Left lung (tissue), 10 donors: ENCODE results near the gene TNPO2. TPM values are rescaled to one million over a fixed set of nuclear protein-coding genes. Genes with fewer than 3 reads are reported as not detected.

Source experiments
- ATAC-seq: fragments of 200-7000 bp; cut with Tn5 transposase; one replicate; pipeline ENCODE4 v1.9.1; 2020; ENCODE audit warnings: moderate library complexity
- DNase-seq, 4 donors: peaks; one replicate each; pipeline ENCODE4 v3.0.0-alpha.2; 2013 to 2020
- H3K27ac ChIP-seq, 2 donors: fragments of 200-600 bp; sonication (generic) in 1 of 2; one replicate each; pipeline versions ENCODE4 v1.5.0 to v1.8.0; 2020 to 2021
- H3K27me3 ChIP-seq, 2 donors: fragments of 200-600 bp; sonication (generic) in 1 of 2; one replicate each; pipeline versions ENCODE4 v1.5.0 to v1.8.0; 2020 to 2021
- H3K36me3 ChIP-seq, 2 donors: fragments of 200-600 bp; sonication (generic) in 1 of 2; one replicate each; pipeline versions ENCODE4 v1.5.0 to v1.8.0; 2020 to 2021
- H3K4me1 ChIP-seq, 2 donors: fragments of 200-600 bp; one replicate each; pipeline ENCODE4 v1.8.0; 2021
- H3K4me3 ChIP-seq, 2 donors: fragments of 200-600 bp; sonication (generic) in 1 of 2; one replicate each; pipeline versions ENCODE4 v1.5.0 to v1.8.0; 2020 to 2021; ENCODE audit warnings: mild to moderate bottlenecking in 1 of 2
- H3K9me3 ChIP-seq, 2 donors: fragments of 200-600 bp; sonication (generic) in 1 of 2; one replicate each; pipeline versions ENCODE4 v1.5.0 to v1.8.0; 2020 to 2021
- CTCF ChIP-seq, 2 donors: fragments of 200-600 bp; sonication (generic) in 1 of 2; IDR thresholded peaks; one replicate each; pipeline versions ENCODE4 v1.5.0 to v1.8.0; 2021; ENCODE audit warnings: antibody characterized with exemption in 2 of 2
- intact Hi-C, 2 donors: fragments of 100-400 bp; cut with DNase I; formaldehyde crosslinking; loops; one replicate each; pipeline versions ENCODE4 v1.11.2 to v1.14.2; 2022
- polyA plus RNA-seq, 6 donors: library from polyadenylated mRNA; unstranded; fragments of 120-200 nt; gene quantifications; one replicate each; pipeline ENCODE4 v1.2.1, GENCODE V29; 2013; ENCODE audit not compliant: insufficient read length in 6 of 6
- total RNA-seq, 2 donors: library from RNA; stranded (reverse); fragmentation: NEBNext Ultra II Directional; extraction: Animal tissue kit (Norgen Biotek cat#: 25700); gene quantifications; one replicate each; pipeline ENCODE4 v1.2.1, GENCODE V29; 2021
- donor health status: DM: no; HTN: yes; CAD: no.
- donor health status: DM: no; HTN: no; CAD: no.

The TNPO2 gene
- total and polyA plus RNA-seq, 8 donors: 54.8 to 92.6 (median 77.6) TPM

GRCh38 chr19:12676928-12677327, 46.8 kb downstream of the TNPO2 start:
- peaks cover 3 to 79% of the 10 kb centered on the region in 2 donors for H3K36me3 ChIP-seq

GRCh38 chr19:12676384-12676792, 47.3 kb downstream of the TNPO2 start:
- peaks cover 3 to 83% of the 10 kb centered on the region in 2 donors for H3K36me3 ChIP-seq
- H3K9me3 ChIP-seq: no peaks in the 10 kb centered on the region
- H3K4me3 ChIP-seq: no peak overlapping the region
- peak; percentile 69 for ATAC-seq
- peaks cover 0 to 24% of the 10 kb centered on the region in 2 donors for H3K4me1 ChIP-seq
- intact Hi-C loops: loop anchor here in 1 of 2 donors (10.0 kb wide), 1 partner anchor 112 kb away; no protein-coding TSS in a partner anchor
- no peaks in the 10 kb centered on the region for H3K27me3 ChIP-seq
- TF ChIP-seq CTCF (IDR thresholded peaks at IDR 0.05): peak; percentile 76 to 91
- DNase-seq: peak; percentile 52 to 94 (median 79)
- no peak overlapping the region for H3K27ac ChIP-seq

More at GRCh38 chr19:12676928-12677327, 46.8 kb downstream of the TNPO2 start:
- no peak for TF ChIP-seq CTCF (IDR thresholded peaks at IDR 0.05)
- DNase-seq: no peak
- Histone ChIP-seq H3K9me3 (no peaks in the 10 kb centered on the region), H3K4me3 (no peak overlapping the region), H3K27ac (no peak overlapping the region), H3K4me1 (peaks cover 0 to 20% of the 10 kb centered on the region in 2 donors), H3K27me3 (no peaks in the 10 kb centered on the region)
- ATAC-seq: no peak
- intact Hi-C loops: loop anchor here in 1 of 2 donors (10.0 kb wide), 1 partner anchor 112 kb away; no protein-coding TSS in a partner anchor

- no peak for ATAC-seq
- no peak for TF ChIP-seq CTCF (IDR thresholded peaks at IDR 0.05)
- intact Hi-C loops: loop anchor here in 1 of 2 donors (10.0 kb wide), 1 partner anchor 111 kb away; no protein-coding TSS in a partner anchor
- DNase-seq: no peak
- H3K9me3 ChIP-seq: no peaks in the 10 kb centered on the region
- H3K27ac ChIP-seq: no peak overlapping the region
- no peak overlapping the region for H3K4me3 ChIP-seq
- H3K4me1 ChIP-seq: peaks cover 0 to 25% of the 10 kb centered on the region in 2 donors
- H3K27me3 ChIP-seq: no peaks in the 10 kb centered on the region
- peaks cover 3 to 83% of the 10 kb centered on the region in 2 donors for H3K36me3 ChIP-seq
Measured at GRCh38 chr19:12675940-12676339, 47.8 kb downstream of the TNPO2 start.

GRCh38 chr19:12675399-12675798, 48.3 kb downstream of the TNPO2 start:
- Histone ChIP-seq H3K9me3 (no peaks in the 10 kb centered on the region), H3K27ac (no peak overlapping the region), H3K27me3 (no peaks in the 10 kb centered on the region), H3K4me1 (peaks cover 2 to 25% of the 10 kb centered on the region in 2 donors), H3K36me3 (peaks cover 3 to 83% of the 10 kb centered on the region in 2 donors), H3K4me3 (no peak overlapping the region)
- TF ChIP-seq CTCF (IDR thresholded peaks at IDR 0.05): no peak
- intact Hi-C loops: loop anchor here in 1 of 2 donors (10.0 kb wide), 1 partner anchor 111 kb away; no protein-coding TSS in a partner anchor
- ATAC-seq (no peak), DNase-seq (no peak)

GRCh38 chr19:12672744-12673143, 51.0 kb downstream of the TNPO2 start:
- Histone ChIP-seq H3K36me3 (peaks cover 3 to 60% of the 10 kb centered on the region in 2 donors), H3K4me1 (peaks cover 14 to 37% of the 10 kb centered on the region in 2 donors)
- intact Hi-C loops: loop anchor here in 1 of 2 donors (10.0 kb wide), 1 partner anchor 108 kb away; no protein-coding TSS in a partner anchor

More at GRCh38 chr19:12672744-12673143, 51.0 kb downstream of the TNPO2 start:
- no peak overlapping the region for H3K27ac ChIP-seq
- no peak overlapping the region for H3K4me3 ChIP-seq
- no peaks in the 10 kb centered on the region for H3K9me3 ChIP-seq
- DNase-seq (no peak), ATAC-seq (no peak)
- no peaks in the 10 kb centered on the region for H3K27me3 ChIP-seq
- TF ChIP-seq CTCF (IDR thresholded peaks at IDR 0.05): no peak
